Trophoblast cell (in vitro differentiated cells and primary cell): Measurements from ENCODE around the gene GDF7.

Source experiments
- DNase-seq, 2 donors: peaks; one replicate each; pipeline ENCODE4 v3.0.0-alpha.2; 2016
- H2AFZ ChIP-seq: 2 replicates; pipeline ENCODE4 v1.6.1; 2013; ENCODE audit warnings: low read length, moderate library complexity, mild to moderate bottlenecking; ENCODE audit not compliant: insufficient read depth, poor library complexity
- H2AK5ac ChIP-seq: 2 replicates; pipeline ENCODE4 v1.6.1; 2013; ENCODE audit warnings: mild to moderate bottlenecking, low read length
- H2BK120ac ChIP-seq: 2 replicates; pipeline ENCODE4 v1.6.1; 2013; ENCODE audit warnings: low read length, mild to moderate bottlenecking, moderate library complexity; ENCODE audit not compliant: insufficient read depth, poor library complexity
- H2BK12ac ChIP-seq: 2 replicates; pipeline ENCODE4 v1.6.1; 2013; ENCODE audit warnings: mild to moderate bottlenecking, low read length, moderate library complexity
- H2BK5ac ChIP-seq: 2 replicates; pipeline ENCODE4 v1.6.1; 2013; ENCODE audit warnings: low read length, low read depth, moderate library complexity, mild to moderate bottlenecking; ENCODE audit not compliant: poor library complexity
- H3K14ac ChIP-seq: 2 replicates; pipeline ENCODE4 v1.6.1; 2013; ENCODE audit warnings: mild to moderate bottlenecking, low read length
- H3K18ac ChIP-seq: 2 replicates; pipeline ENCODE4 v1.6.1; 2013; ENCODE audit warnings: mild to moderate bottlenecking, low read length
- H3K23ac ChIP-seq: 2 replicates; pipeline ENCODE4 v1.6.1; 2013; ENCODE audit warnings: low read length
- H3K27ac ChIP-seq: 2 replicates; pipeline ENCODE4 v1.5.1; 2013; ENCODE audit warnings: low read depth, mild to moderate bottlenecking, inconsistent platforms, low read length, moderate library complexity
- H3K27me3 ChIP-seq: 2 replicates; pipeline ENCODE4 v1.6.1; 2013; ENCODE audit warnings: inconsistent platforms, mild to moderate bottlenecking, low read length, moderate library complexity; ENCODE audit not compliant: insufficient read depth
- H3K36me3 ChIP-seq, 2 experiments: 1 replicate in 1 of 2; 2 replicates in 1 of 2; pipeline ENCODE4 v1.6.1; 2013; ENCODE audit warnings: low read length in 2 of 2, mild to moderate bottlenecking in 2 of 2, moderate library complexity in 1 of 2; ENCODE audit not compliant: insufficient read depth in 2 of 2, control insufficient read depth in 1 of 2
- H3K4ac ChIP-seq: 2 replicates; pipeline ENCODE4 v1.6.1; 2013; ENCODE audit warnings: low read depth, mild to moderate bottlenecking, low read length, moderate library complexity
- H3K4me1 ChIP-seq, 2 experiments: 1 replicate in 1 of 2; 2 replicates in 1 of 2; pipeline ENCODE4 v1.6.1; 2013; ENCODE audit warnings: low read length in 2 of 2, mild to moderate bottlenecking in 2 of 2, moderate library complexity in 1 of 2; ENCODE audit not compliant: insufficient read depth in 2 of 2, control insufficient read depth in 1 of 2
- H3K4me2 ChIP-seq: 2 replicates; pipeline ENCODE4 v1.6.1; 2013; ENCODE audit warnings: inconsistent platforms, mild to moderate bottlenecking, low read length, moderate library complexity
- H3K4me3 ChIP-seq: 2 replicates; pipeline ENCODE4 v1.5.1; 2013; ENCODE audit warnings: mild to moderate bottlenecking, low read depth, low read length, inconsistent platforms
- H3K79me1 ChIP-seq: one replicate; pipeline ENCODE4 v1.6.1; 2013; ENCODE audit warnings: low read length
- H3K79me2 ChIP-seq: 2 replicates; pipeline ENCODE4 v1.6.1; 2013; ENCODE audit warnings: low read length, mild to moderate bottlenecking; ENCODE audit not compliant: control insufficient read depth, insufficient read depth, poor library complexity
- H3K9ac ChIP-seq: 2 replicates; pipeline ENCODE4 v1.6.1; 2013; ENCODE audit warnings: mild to moderate bottlenecking, low read length
- H3K9me3 ChIP-seq: 2 replicates; pipeline ENCODE4 v1.6.1; 2013; ENCODE audit warnings: low read depth, mild to moderate bottlenecking, control low read depth, inconsistent platforms, low read length; ENCODE audit not compliant: insufficient read depth
- H4K12ac ChIP-seq: 2 replicates; pipeline ENCODE4 v1.6.1; 2013; ENCODE audit warnings: low read depth, mild to moderate bottlenecking, low read length, moderate library complexity
- H4K8ac ChIP-seq: 2 replicates; pipeline ENCODE4 v1.6.1; 2013; ENCODE audit warnings: low read depth, mild to moderate bottlenecking, low read length, moderate library complexity
- H4K91ac ChIP-seq: one replicate; pipeline ENCODE4 v1.6.1; 2013; ENCODE audit warnings: low read depth, mild to moderate bottlenecking, low read length, moderate library complexity
- WGBS: extraction: QIAGEN DNeasy Blood & Tissue Kit; methylation state at CpG from one replicate; pipeline ENCODE4 v1.1.7; 2013; ENCODE audit warnings: missing lambda C conversion rate; ENCODE audit not compliant: insufficient read length, insufficient coverage; ENCODE audit errors: extremely low coverage; 5-methylcytosine and 5-hydroxymethylcytosine counted together

Gene GDF7

GRCh38 chr2:20645301-20645701, 21.6 kb upstream of the GDF7 start:
- Histone ChIP-seq H4K12ac (no peak overlapping the region), H3K18ac (no peak overlapping the region), H3K9me3 (peaks cover 5% of the 10 kb centered on the region), H3K27ac (no peak overlapping the region), H2BK120ac (no peak overlapping the region), H4K91ac (no peak overlapping the region), H3K4me3 (no peak overlapping the region), H3K4me2 (no peak overlapping the region), H3K79me1 (peaks cover under 1% of the 10 kb centered on the region), H3K9ac (no peak overlapping the region), H3K27me3 (no peaks in the 10 kb centered on the region), H4K8ac (no peak overlapping the region), H2AK5ac (no peak overlapping the region), H3K4me1 (peaks cover 2 to 8% of the 10 kb centered on the region in 2 experiments), H3K36me3 (peaks cover 22 to 29% of the 10 kb centered on the region in 2 experiments), H2AFZ (no peak overlapping the region), H3K23ac (no peak overlapping the region), H2BK5ac (no peak overlapping the region), H3K79me2 (no peaks in the 10 kb centered on the region), H3K14ac (no peak overlapping the region), H2BK12ac (no peak overlapping the region), H3K4ac (no peak overlapping the region)
- no CpG with 5 or more reads among the region's 14 CpGs for WGBS
- no peak for DNase-seq

GRCh38 chr2:20645761-20646160, 21.2 kb upstream of the GDF7 start:
- Histone ChIP-seq H2AFZ (no peak overlapping the region), H3K79me1 (peaks cover 5% of the 10 kb centered on the region), H3K4me1 (peaks cover 3 to 10% of the 10 kb centered on the region in 2 experiments), H4K91ac (no peak overlapping the region), H3K79me2 (peaks cover 4% of the 10 kb centered on the region), H3K36me3 (peaks cover 17 to 24% of the 10 kb centered on the region in 2 experiments), H3K14ac (no peak overlapping the region), H2BK12ac (no peak overlapping the region), H3K9me3 (peaks cover 5% of the 10 kb centered on the region), H4K12ac (no peak overlapping the region), H3K27ac (no peak overlapping the region), H3K4me2 (no peak overlapping the region), H2AK5ac (no peak overlapping the region), H2BK120ac (no peak overlapping the region), H3K27me3 (no peaks in the 10 kb centered on the region), H3K4ac (no peak overlapping the region), H3K4me3 (no peak overlapping the region), H2BK5ac (no peak overlapping the region), H4K8ac (no peak overlapping the region), H3K18ac (no peak overlapping the region), H3K9ac (no peak overlapping the region), H3K23ac (no peak overlapping the region)
- DNase-seq: no peak
- no CpG with 5 or more reads among the region's 10 CpGs for WGBS

GRCh38 chr2:20646446-20646845, 20.5 kb upstream of the GDF7 start:
- Histone ChIP-seq H3K27me3 (no peaks in the 10 kb centered on the region), H3K27ac (no peak overlapping the region), H3K36me3 (peaks cover 12 to 20% of the 10 kb centered on the region in 2 experiments), H3K4me1 (peaks cover 4 to 11% of the 10 kb centered on the region in 2 experiments), H3K23ac (no peak overlapping the region), H3K4me2 (no peak overlapping the region), H4K8ac (no peak overlapping the region), H3K79me1 (peaks cover 10% of the 10 kb centered on the region), H3K4ac (no peak overlapping the region), H2BK5ac (no peak overlapping the region), H2BK120ac (no peak overlapping the region), H3K9ac (no peak overlapping the region), H2BK12ac (no peak overlapping the region), H3K79me2 (peaks cover 5% of the 10 kb centered on the region), H4K12ac (no peak overlapping the region), H3K14ac (no peak overlapping the region), H2AK5ac (no peak overlapping the region), H3K4me3 (no peak overlapping the region), H3K9me3 (peaks cover 3% of the 10 kb centered on the region), H4K91ac (no peak overlapping the region), H2AFZ (no peak overlapping the region), H3K18ac (no peak overlapping the region)
- DNase-seq: no peak
- no CpG with 5 or more reads among the region's 20 CpGs for WGBS

- no peak overlapping the region for H3K4me2 ChIP-seq
- H3K27me3 ChIP-seq: no peaks in the 10 kb centered on the region
- H4K91ac ChIP-seq: no peak overlapping the region
- peaks cover 12% of the 10 kb centered on the region for H3K79me1 ChIP-seq
- no peak overlapping the region for H2BK12ac ChIP-seq
- no peak overlapping the region for H4K8ac ChIP-seq
- no peak overlapping the region for H3K9ac ChIP-seq
- no peak overlapping the region for H3K4me3 ChIP-seq
- no peak overlapping the region for H3K18ac ChIP-seq
- no peak overlapping the region for H3K14ac ChIP-seq
- H2BK5ac ChIP-seq: no peak overlapping the region
- no peak overlapping the region for H2BK120ac ChIP-seq
- peaks cover 9 to 18% of the 10 kb centered on the region in 2 experiments for H3K36me3 ChIP-seq
- H3K23ac ChIP-seq: no peak overlapping the region
- H3K27ac ChIP-seq: no peak overlapping the region
- H3K4me1 ChIP-seq: peaks cover 6 to 14% of the 10 kb centered on the region in 2 experiments
- peaks cover 5% of the 10 kb centered on the region for H3K79me2 ChIP-seq
- no CpG with 5 or more reads among the region's 3 CpGs for WGBS
- DNase-seq: no peak
- no peak overlapping the region for H4K12ac ChIP-seq
- no peak overlapping the region for H2AFZ ChIP-seq
- H3K4ac ChIP-seq: no peak overlapping the region
- H3K9me3 ChIP-seq: peaks cover 3% of the 10 kb centered on the region
- no peak overlapping the region for H2AK5ac ChIP-seq
Observed at GRCh38 chr2:20647211-20647610, 19.7 kb upstream of the GDF7 start.
